ENCODE data around the gene PIGQ. TPM values are rescaled to one million over a fixed set of nuclear protein-coding genes. Genes with fewer than 3 reads are reported as not detected.

The PIGQ gene
- total RNA-seq, 4 donors from 2014 or later: 30.4 to 42.4 (median 36.8) TPM

DNA sequence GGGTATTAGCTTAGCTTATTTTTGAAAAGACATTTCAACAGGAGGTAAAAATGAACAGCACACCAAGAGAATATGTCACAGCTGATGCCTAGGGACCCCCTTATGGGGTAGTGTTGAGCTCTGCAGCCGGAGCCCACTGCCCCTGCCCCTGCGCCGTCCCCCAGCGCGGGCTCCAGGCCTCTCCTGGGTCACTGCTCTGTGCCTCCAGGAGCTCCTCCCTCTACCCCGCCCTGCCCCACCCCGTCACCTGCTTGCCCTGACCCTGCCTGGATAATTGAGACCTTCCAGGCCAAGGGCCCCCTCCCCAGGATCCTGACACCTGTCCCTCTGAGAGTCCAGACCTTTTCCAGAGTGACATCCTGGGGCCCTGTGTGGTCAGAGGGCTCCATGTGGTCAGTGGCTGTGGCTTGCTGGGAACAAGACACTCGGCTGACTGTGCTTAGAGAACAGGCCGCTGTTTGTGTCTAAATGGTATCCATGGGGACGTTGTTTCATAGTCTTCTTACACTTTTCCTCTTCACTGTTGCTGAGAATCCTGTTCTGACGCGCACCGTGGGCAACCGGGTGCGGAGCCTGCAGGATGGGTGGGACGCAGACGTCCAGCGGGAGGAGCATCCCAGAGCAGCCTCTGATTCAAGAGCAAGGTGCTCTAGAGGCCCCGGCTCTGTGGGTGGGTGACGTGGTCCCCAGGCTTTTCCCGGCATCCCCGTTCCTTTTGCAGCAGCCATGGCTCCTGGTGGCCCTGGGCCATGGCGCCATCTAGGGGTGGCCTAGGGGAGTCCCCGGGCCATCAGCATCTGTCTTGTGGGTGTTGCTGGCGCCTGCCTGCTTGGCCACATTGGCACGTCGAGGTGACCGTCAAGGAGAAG lies 41.0 kb downstream of the PIGQ start:
- no peak for TF ChIP-seq EP300 (IDR thresholded peaks at IDR 0.05)
- TF ChIP-seq, protein P1, sequence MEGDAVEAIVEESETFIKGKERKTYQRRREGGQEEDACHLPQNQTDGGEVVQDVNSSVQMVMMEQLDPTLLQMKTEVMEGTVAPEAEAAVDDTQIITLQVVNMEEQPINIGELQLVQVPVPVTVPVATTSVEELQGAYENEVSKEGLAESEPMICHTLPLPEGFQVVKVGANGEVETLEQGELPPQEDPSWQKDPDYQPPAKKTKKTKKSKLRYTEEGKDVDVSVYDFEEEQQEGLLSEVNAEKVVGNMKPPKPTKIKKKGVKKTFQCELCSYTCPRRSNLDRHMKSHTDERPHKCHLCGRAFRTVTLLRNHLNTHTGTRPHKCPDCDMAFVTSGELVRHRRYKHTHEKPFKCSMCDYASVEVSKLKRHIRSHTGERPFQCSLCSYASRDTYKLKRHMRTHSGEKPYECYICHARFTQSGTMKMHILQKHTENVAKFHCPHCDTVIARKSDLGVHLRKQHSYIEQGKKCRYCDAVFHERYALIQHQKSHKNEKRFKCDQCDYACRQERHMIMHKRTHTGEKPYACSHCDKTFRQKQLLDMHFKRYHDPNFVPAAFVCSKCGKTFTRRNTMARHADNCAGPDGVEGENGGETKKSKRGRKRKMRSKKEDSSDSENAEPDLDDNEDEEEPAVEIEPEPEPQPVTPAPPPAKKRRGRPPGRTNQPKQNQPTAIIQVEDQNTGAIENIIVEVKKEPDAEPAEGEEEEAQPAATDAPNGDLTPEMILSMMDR (IDR thresholded peaks at IDR 0.05): peak in 3 of 4 experiments; percentile 38 to 75 (median 54)
- ATAC-seq: peak; percentile 51
- H3K4me1 ChIP-seq: peaks cover 0 to 10% (median 2%) of the 10 kb centered on the region in 3 donors
- no peaks in the 10 kb centered on the region for H3K27me3 ChIP-seq
- no peak overlapping the region for H3K27ac ChIP-seq
- H3K9me3 ChIP-seq: no peaks in the 10 kb centered on the region
- H3K36me3 ChIP-seq: peaks cover 0 to 7% of the 10 kb centered on the region in 2 donors
- WGBS, 2 donors (ENCODE audit: low coverage in 1 of 2): 100% methylated on average over 3 of the region's 28 CpGs; no CpG with 5 or more reads in 1 of the 2 donors
- H3K4me3 ChIP-seq: no peak overlapping the region

DNA sequence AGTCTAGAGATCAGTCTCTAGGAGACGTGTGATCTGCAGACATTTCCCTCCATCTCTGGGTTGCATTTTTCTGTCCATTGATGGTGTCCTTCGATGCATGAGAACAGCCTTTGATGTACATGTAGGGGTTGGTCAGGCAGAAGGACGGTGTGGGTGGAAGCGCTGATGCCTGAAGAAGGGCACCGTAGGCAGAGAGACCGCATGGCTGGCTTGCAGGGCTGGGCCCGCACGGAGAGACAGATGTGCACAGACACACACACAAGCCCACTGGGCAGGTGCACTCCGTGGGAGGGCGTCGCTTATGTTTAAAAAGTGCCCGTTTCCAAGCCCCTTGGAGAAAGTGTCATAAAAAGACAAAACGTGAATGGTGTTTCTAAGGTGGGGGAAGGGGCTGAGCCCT lies 45.4 kb downstream of the PIGQ start:
- Histone ChIP-seq H3K4me1 (peaks cover 0 to 10% (median 2%) of the 10 kb centered on the region in 3 donors), H3K9me3 (no peaks in the 10 kb centered on the region), H3K27me3 (no peaks in the 10 kb centered on the region), H3K27ac (no peak overlapping the region), H3K4me3 (no peak overlapping the region), H3K36me3 (peaks cover 0 to 28% of the 10 kb centered on the region in 2 donors)
- TF ChIP-seq, protein P1 (IDR thresholded peaks at IDR 0.05): no peak
- TF ChIP-seq POLR2A (IDR thresholded peaks at IDR 0.05): no peak
- TF ChIP-seq EP300 (IDR thresholded peaks at IDR 0.05): no peak
- no peak for TF ChIP-seq POLR2AphosphoS5 (IDR thresholded peaks at IDR 0.05)
- no peak for ATAC-seq
- 86 to 91% methylated on average over 8 to 11 of the region's 13 CpGs for WGBS, 2 donors (ENCODE audit: low coverage in 1 of 2)

DNA sequence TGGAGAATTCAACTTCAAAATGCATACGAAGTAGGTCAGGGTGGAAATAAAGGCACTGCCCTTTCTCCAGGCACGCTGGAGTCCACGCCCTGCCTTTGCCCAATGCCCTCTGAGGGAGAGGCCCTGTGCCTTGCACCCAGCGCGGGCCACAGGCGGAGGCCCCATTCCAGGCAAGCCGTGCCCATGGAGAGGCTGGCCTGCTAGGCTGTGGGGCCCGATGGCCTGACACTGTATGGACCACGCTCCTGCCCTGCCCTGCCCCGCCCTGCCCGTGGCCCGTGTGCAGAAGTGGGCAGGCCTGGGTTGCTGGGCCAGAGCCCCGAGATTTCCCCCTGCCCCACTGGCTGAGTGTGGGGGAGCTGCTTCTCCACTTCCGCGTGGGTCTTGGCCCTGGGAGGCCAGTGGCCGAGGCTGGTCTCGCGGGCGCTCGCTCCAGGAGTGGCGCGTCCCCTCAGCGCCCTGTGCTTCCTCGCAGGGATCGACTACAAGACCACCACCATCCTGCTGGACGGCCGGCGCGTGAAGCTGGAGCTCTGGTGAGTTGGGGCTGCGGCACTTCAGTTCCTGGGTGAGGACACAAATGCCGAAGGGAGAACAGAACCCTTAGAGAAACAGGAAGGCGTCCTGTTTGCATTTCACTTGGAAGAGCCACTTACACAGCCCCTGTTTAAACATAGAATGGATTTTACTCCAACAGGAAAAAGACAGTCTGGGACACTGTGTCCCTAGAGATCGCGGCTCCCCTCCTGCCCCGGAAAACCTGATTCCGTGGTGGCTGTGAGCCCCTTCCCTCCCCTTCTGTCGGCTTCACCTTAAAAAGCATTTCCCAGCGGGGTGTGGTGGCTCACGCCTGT lies 47.2 kb downstream of the PIGQ start:
- no peak overlapping the region for H3K4me3 ChIP-seq
- no peaks in the 10 kb centered on the region for H3K9me3 ChIP-seq
- 82 to 84% methylated on average over 3 of the region's 39 CpGs for WGBS, 2 donors (ENCODE audit: low coverage in 1 of 2)
- TF ChIP-seq EP300 (IDR thresholded peaks at IDR 0.05) (no peak), POLR2AphosphoS5 (IDR thresholded peaks at IDR 0.05) (no peak)
- TF ChIP-seq, protein P1 (IDR thresholded peaks at IDR 0.05): no peak
- ATAC-seq: no peak
- H3K36me3 ChIP-seq: peaks cover 0 to 38% of the 10 kb centered on the region in 2 donors
- H3K27ac ChIP-seq: no peak overlapping the region
- peaks cover 0 to 10% (median 0%) of the 10 kb centered on the region in 3 donors for H3K4me1 ChIP-seq
- no peaks in the 10 kb centered on the region for H3K27me3 ChIP-seq

DNA sequence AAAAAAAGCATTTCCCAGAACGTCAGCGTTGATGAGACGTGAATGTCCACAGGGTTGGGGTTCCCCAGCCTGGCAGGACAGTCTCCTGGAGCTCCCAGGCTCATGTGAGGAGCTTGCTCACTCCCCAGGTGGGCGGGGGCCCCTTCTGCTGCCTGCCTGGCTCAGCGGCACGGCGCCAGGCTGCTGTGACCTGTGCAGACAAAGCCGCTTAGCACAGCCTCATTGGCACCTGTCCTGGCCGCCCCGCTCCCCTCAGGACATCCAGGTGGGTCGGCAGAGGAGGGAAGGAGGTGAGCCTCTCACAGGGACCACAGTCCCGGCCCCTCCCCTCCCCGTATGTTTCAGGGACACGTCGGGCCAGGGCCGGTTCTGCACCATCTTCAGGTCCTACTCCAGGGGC lies 48.1 kb downstream of the PIGQ start:
- ATAC-seq: no peak
- H3K4me1 ChIP-seq: peaks cover 0 to 13% (median 0%) of the 10 kb centered on the region in 3 donors
- WGBS, 2 donors (ENCODE audit: low coverage in 1 of 2): 74 to 89% methylated on average over 3 to 4 of the region's 16 CpGs
- H3K36me3 ChIP-seq: peaks cover 0 to 38% of the 10 kb centered on the region in 2 donors
- no peak for TF ChIP-seq POLR2A (IDR thresholded peaks at IDR 0.05)
- TF ChIP-seq EP300 (IDR thresholded peaks at IDR 0.05): no peak
- no peak for TF ChIP-seq POLR2AphosphoS5 (IDR thresholded peaks at IDR 0.05)
- TF ChIP-seq, protein P1 (IDR thresholded peaks at IDR 0.05): no peak
- H3K4me3 ChIP-seq: no peak overlapping the region
- H3K9me3 ChIP-seq: no peaks in the 10 kb centered on the region
- no peaks in the 10 kb centered on the region for H3K27me3 ChIP-seq
- H3K27ac ChIP-seq: no peak overlapping the region
